ENCODE data around the gene C8G. TPM values are rescaled to one million over a fixed set of nuclear protein-coding genes. Genes with fewer than 3 reads are reported as not detected.
A peak's percentile ranks its signal among the peaks of the same experiment; 100 is the strongest.

C8G gene
- total RNA-seq, 2 donors from 2014 or later = not detected

DNA sequence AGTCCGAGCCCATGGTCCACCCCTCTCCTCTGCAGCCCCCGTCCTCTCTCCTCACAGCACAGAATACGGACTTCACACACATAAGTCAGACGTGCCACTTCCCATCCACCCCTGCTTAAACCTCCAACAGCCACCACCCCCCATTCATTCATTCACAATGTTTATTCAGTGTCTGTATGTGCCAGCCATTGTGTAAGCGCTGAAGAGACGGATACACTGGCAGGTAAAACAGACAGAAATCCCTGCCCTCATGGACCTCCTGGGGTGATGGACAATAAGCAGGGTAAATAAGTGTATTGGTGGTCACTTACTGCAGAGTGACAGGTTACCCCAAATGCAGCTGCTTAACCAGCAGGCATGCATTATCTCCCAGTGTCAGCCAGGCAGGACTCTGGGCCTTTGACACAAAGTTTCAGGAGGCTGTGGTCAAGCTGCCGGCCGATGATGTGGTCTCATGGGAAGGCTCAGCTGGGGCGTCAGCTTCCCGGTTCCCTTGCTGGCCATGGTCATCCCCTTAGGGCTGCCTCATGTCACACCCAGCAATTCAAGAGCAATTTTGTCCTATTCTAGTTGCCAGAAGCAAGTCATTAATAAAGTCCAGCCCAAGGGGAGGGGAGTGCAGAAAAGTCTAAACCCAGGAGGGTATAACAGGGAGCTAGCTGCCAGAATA, 45.3 kb downstream of the C8G start:
- Histone ChIP-seq H3K36me3 (no peaks in the 10 kb centered on the region), H3K4me1 (replicated peaks) (peaks cover 9% of the 10 kb centered on the region), H3K4me3 (no peak overlapping the region), H3K27ac (no peak overlapping the region), H3K9me3 (no peaks in the 10 kb centered on the region), H3K27me3 (replicated peaks; ENCODE audit: insufficient read depth) (no peaks in the 10 kb centered on the region)
- 76% methylated on average over 10 of the region's 10 CpGs for WGBS
- intact Hi-C loops (cut with DNase I) = no loop called here
- no peak for DNase-seq (ENCODE audit: low spot score)
- TF ChIP-seq, protein P1, sequence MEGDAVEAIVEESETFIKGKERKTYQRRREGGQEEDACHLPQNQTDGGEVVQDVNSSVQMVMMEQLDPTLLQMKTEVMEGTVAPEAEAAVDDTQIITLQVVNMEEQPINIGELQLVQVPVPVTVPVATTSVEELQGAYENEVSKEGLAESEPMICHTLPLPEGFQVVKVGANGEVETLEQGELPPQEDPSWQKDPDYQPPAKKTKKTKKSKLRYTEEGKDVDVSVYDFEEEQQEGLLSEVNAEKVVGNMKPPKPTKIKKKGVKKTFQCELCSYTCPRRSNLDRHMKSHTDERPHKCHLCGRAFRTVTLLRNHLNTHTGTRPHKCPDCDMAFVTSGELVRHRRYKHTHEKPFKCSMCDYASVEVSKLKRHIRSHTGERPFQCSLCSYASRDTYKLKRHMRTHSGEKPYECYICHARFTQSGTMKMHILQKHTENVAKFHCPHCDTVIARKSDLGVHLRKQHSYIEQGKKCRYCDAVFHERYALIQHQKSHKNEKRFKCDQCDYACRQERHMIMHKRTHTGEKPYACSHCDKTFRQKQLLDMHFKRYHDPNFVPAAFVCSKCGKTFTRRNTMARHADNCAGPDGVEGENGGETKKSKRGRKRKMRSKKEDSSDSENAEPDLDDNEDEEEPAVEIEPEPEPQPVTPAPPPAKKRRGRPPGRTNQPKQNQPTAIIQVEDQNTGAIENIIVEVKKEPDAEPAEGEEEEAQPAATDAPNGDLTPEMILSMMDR (IDR thresholded peaks at IDR 0.05) = no peak
- TF ChIP-seq POLR2A (IDR thresholded peaks at IDR 0.05) = no peak
- no peak for TF ChIP-seq POLR2AphosphoS5 (IDR thresholded peaks at IDR 0.05)

DNA sequence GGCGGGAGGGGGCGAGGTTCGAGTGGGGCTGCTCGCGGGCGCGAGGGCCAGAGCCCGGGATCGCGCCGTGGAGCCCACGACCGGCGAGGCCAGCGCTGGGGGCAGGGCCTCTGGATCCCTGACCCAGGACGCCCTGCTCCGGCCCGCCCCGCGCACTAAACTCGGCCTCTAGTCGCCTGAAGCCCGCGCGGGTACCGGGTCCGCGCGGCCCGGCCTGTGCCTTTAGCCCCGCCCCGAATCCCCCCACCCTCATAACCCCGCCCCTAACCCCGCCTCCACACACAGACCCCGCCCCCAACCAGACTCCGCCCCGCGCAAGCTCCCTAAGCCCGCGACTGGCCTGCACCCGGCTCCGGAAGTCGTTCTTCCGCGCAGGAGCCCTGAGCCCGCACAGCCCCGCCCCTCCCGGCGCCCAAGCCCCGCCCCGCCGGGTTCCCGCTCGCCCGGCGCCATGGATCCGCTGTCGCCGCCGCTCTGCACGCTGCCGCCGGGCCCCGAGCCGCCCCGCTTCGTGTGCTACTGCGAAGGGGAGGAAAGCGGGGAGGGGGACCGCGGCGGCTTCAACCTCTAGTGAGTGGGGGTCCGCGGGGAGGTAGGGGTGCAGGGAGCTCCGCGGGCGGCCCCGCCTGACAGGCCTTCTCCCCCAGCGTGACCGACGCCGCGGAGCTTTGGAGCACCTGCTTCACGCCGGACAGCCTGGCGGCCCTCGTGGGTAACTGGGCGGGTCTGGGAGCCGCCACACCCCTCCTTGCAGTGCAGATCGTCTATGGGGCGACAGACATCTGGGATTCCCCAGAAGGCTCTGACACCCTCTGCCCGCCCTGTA, 47.2 kb downstream of the C8G start, which contains the start of gene PAXX:
Gene PAXX (plus strand): TSS at position 430 of the 826 bp plus-strand sequence. CDS start 22 bp downstream, at position 452.
- WGBS = under 1% methylated on average over 86 of the region's 92 CpGs
- DNase-seq (ENCODE audit: low spot score) = peak; percentile 90
- intact Hi-C loops (cut with DNase I) = no loop called here

DNA sequence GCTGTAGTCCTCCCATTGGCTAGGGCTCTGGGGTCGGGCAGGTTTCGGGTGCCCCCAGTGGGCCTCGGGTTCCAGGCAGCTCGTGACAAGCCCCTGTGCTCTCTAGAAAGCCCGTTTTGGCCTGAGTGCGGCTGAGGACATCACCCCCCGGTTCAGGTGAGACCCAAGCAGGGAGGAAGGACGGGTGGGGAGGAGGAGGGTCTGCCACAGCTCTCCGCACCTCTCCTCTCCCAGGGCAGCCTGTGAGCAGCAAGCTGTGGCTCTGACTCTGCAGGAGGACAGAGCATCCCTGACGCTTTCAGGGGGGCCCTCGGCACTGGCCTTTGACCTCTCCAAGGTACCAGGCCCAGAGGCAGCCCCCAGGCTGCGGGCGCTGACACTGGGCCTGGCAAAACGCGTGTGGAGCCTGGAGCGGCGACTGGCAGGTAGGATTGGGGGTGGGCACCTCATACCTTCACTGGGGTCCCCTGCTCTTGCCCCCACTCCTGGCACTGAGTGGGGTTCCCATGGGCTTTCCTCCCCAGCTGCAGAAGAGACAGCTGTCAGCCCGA, 47.9 kb downstream of the C8G start:
- Histone ChIP-seq H3K9me3 (no peaks in the 10 kb centered on the region), H3K36me3 (no peaks in the 10 kb centered on the region), H3K27me3 (replicated peaks; ENCODE audit: insufficient read depth) (no peaks in the 10 kb centered on the region), H3K4me3 (peak overlapping the region; percentile 66 to 68), H3K27ac (peak overlapping the region; percentile 66 to 84), H3K4me1 (replicated peaks) (peaks cover 21% of the 10 kb centered on the region)
- TF ChIP-seq, protein P1 (IDR thresholded peaks at IDR 0.05) = peak in 1 of 4 experiments; percentile 0
- TF ChIP-seq POLR2A (IDR thresholded peaks at IDR 0.05) (no peak), POLR2AphosphoS5 (IDR thresholded peaks at IDR 0.05) (no peak)
- WGBS = 42% methylated on average over 18 of the region's 18 CpGs
- intact Hi-C loops (cut with DNase I) = no loop called here
- DNase-seq (ENCODE audit: low spot score) = no peak

More for the DNA sequence above, 47.2 kb downstream of the C8G start, which contains the start of gene PAXX:
- peaks cover 21% of the 10 kb centered on the region for H3K4me1 ChIP-seq (replicated peaks)
- TF ChIP-seq, protein P1 (IDR thresholded peaks at IDR 0.05) = peak in 1 of 4 experiments; percentile 22
- peak; percentile 21 for TF ChIP-seq POLR2AphosphoS5 (IDR thresholded peaks at IDR 0.05)
- TF ChIP-seq POLR2A (IDR thresholded peaks at IDR 0.05) = peak; percentile 29
- H3K4me3 ChIP-seq = peak within 1 kb of the TSS; percentile 66 to 68
- no peaks in the 10 kb centered on the region for H3K27me3 ChIP-seq (replicated peaks; ENCODE audit: insufficient read depth)
- H3K27ac ChIP-seq = peak within 1 kb of the TSS; percentile 77 to 84
- no peaks in the 10 kb centered on the region for H3K36me3 ChIP-seq
- H3K9me3 ChIP-seq = no peaks in the 10 kb centered on the region

DNA sequence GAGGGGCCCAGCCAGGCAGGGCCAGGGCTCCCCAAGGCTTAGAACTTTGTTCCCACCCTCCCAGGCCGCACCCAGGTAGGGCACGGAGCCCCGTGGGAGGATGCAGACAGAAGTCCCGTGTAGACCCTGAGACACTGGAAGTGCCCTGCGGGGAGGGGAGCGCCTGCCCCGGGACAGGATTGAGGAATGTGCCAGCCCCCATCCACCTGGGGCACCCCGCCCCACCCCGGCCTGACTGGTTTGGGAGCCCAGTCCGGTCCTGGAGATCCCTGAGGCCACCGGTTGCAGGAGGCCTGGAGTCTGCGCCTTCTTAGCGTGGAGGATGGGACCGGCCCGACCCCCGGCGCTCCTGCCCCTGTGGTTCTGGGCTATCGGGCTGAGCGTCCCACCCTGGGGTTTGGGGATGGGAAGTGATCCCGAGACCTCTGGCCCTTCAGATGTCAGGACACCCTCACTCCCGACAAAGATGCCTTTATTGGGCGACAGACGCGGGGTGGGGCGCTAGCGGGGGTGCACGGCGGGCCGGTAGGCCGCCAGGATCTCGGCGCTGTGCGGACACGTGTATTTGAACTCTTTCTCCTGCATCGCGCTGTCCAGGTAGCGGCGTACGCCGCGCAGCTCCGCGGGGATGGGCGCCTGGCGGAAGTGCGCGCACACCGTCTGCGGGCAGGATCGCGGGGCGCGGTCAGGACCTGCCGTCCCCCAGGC, 49.3 kb downstream of the C8G start:
- TF ChIP-seq, protein P1 (IDR thresholded peaks at IDR 0.05) = no peak
- TF ChIP-seq POLR2AphosphoS5 (IDR thresholded peaks at IDR 0.05) (no peak), POLR2A (IDR thresholded peaks at IDR 0.05) (no peak)
- Histone ChIP-seq H3K27ac (no peak overlapping the region), H3K27me3 (replicated peaks; ENCODE audit: insufficient read depth) (no peaks in the 10 kb centered on the region), H3K4me3 (no peak overlapping the region), H3K9me3 (no peaks in the 10 kb centered on the region), H3K36me3 (no peaks in the 10 kb centered on the region), H3K4me1 (replicated peaks) (peaks cover 21% of the 10 kb centered on the region)
- DNase-seq (ENCODE audit: low spot score) = no peak
- intact Hi-C loops (cut with DNase I) = no loop called here
- 80% methylated on average over 40 of the region's 54 CpGs for WGBS

Measured in prostate gland (tissue), 2 donors.